Panc1 (cell line): ENCODE data around the gene HRH2. TPM values are rescaled to one million over a fixed set of nuclear protein-coding genes. Genes with fewer than 3 reads are reported as not detected.

ENCODE experiments used
- ATAC-seq: fragments of 200-7000 bp; cut with Tn5 transposase; 2 replicates; pipeline ENCODE4 v1.9.1; 2020; ENCODE audit warnings: mild to moderate bottlenecking, moderate library complexity
- BruUV-seq: library from RNA; stranded (reverse); fragments of 400-500 nt; replicated peaks from 2 replicates; lab custom pipeline; 2021; lab: Mats Ljungman, UMichigan
- CTCF ChIA-PET: fragments of 300-600 bp; sonication (Branson Sonifier 250); formaldehyde crosslinking; loops from one replicate; lab custom pipeline; 2022; ENCODE audit warnings: antibody characterized with exemption; lab: Charles Lee
- POLR2A ChIA-PET: fragments of 300-600 bp; sonication (Branson Sonifier 250); formaldehyde crosslinking; loops from one replicate; lab custom pipeline; 2022; ENCODE audit warnings: antibody characterized with exemption; lab: Charles Lee
- DNase-seq: peaks from one replicate; pipeline ENCODE4 v3.0.0-alpha.2; 2010; ENCODE audit warnings: low read depth, low spot score
- H3K27ac ChIP-seq: 2 replicates; pipeline ENCODE4 v1.5.1; 2011; ENCODE audit warnings: mild to moderate bottlenecking, low read length, inconsistent platforms
- H3K27me3 ChIP-seq: fragments of 200-500 bp; sonication (Bioruptor generic); 2 replicates; pipeline ENCODE4 v1.6.0; 2014; ENCODE audit warnings: low read length, inconsistent platforms; ENCODE audit not compliant: control insufficient read depth, insufficient read depth
- H3K36me3 ChIP-seq: fragments of 200-500 bp; sonication (Bioruptor generic); 2 replicates; pipeline ENCODE4 v1.5.1; 2014; ENCODE audit warnings: inconsistent platforms, mild to moderate bottlenecking, low read length, moderate library complexity; ENCODE audit not compliant: control insufficient read depth, insufficient read depth
- H3K4me1 ChIP-seq: 2 replicates; pipeline ENCODE4 v1.5.1; 2011; ENCODE audit warnings: inconsistent platforms, mild to moderate bottlenecking, low read length, moderate library complexity; ENCODE audit not compliant: control insufficient read depth, insufficient read depth
- H3K4me3 ChIP-seq, 2 experiments: 2 replicates each; pipeline ENCODE4 v1.5.1; 2011 to 2012; ENCODE audit warnings: low read depth in 2 of 2, low read length in 2 of 2, mild to moderate bottlenecking in 2 of 2, inconsistent platforms in 1 of 2, moderate library complexity in 1 of 2
- H3K9me3 ChIP-seq: fragments of 200-500 bp; sonication (Bioruptor generic); 2 replicates; pipeline ENCODE4 v1.5.1; 2014; ENCODE audit warnings: low read depth, mild to moderate bottlenecking, inconsistent platforms, low read length, moderate library complexity; ENCODE audit not compliant: control insufficient read depth, insufficient read depth
- CTCF ChIP-seq: fragments of 450-650 bp; IDR thresholded peaks from 2 replicates; pipeline ENCODE4 v1.5.1; 2017; ENCODE audit warnings: mild to moderate bottlenecking
- POLR2AphosphoS5 ChIP-seq: IDR thresholded peaks from 2 replicates; pipeline ENCODE4 v1.6.1; 2012; ENCODE audit warnings: mild to moderate bottlenecking, low read depth, low read length, moderate library complexity
- REST ChIP-seq, 2 experiments: IDR thresholded peaks; 2 replicates each; pipeline ENCODE4 v1.6.1; 2011 to 2012; ENCODE audit warnings: low read depth in 2 of 2, control low read depth in 1 of 2, low read length in 1 of 2, mild to moderate bottlenecking in 1 of 2, moderate library complexity in 1 of 2; ENCODE audit not compliant: insufficient read depth in 1 of 2
- SIN3A ChIP-seq: IDR thresholded peaks from 2 replicates; pipeline ENCODE4 v1.6.1; 2012; ENCODE audit warnings: low read depth, mild to moderate bottlenecking, low read length, moderate library complexity, borderline replicate concordance; ENCODE audit not compliant: insufficient read depth
- TCF7L2 ChIP-seq: IDR thresholded peaks from 2 replicates; pipeline ENCODE4 v1.6.1; 2011; ENCODE audit warnings: mild to moderate bottlenecking, low read depth, low read length, inconsistent platforms
- in situ Hi-C: cut with HindIII; loops from 2 replicates; pipeline ENCODE4 v1.10.0; 2016; ENCODE audit warnings: low sequenced_read_pairs, low pct_unique_long_range_greater_than_20kb
- intact Hi-C: fragments of 100-400 bp; cut with micrococcal nuclease; formaldehyde crosslinking; loops from one replicate; pipeline ENCODE4 v1.10.0; 2022; ENCODE audit not compliant: unreplicated experiment
- total RNA-seq: library from RNA; stranded (reverse); gene quantifications from one replicate; pipeline ENCODE4 v1.2.1, GENCODE V29; 2021; ENCODE audit not compliant: unreplicated experiment

Gene HRH2
- total RNA-seq, 1 experiment from 2014 or later: 0.33 TPM

- Histone ChIP-seq H3K27ac (no peak overlapping the region), H3K4me1 (no peaks in the 10 kb centered on the region), H3K4me3 (no peak overlapping the region), H3K9me3 (no peaks in the 10 kb centered on the region), H3K27me3 (peaks cover 16% of the 10 kb centered on the region; the same call in 1 of the 2 replicates), H3K36me3 (no peaks in the 10 kb centered on the region)
- in situ Hi-C loops (no loop called here), intact Hi-C loops (no loop called here)
- DNase-seq: no peak
- no peak for ATAC-seq
- CTCF ChIA-PET: no interaction called here
- TF ChIP-seq POLR2AphosphoS5 (no peak), TCF7L2 (no peak), CTCF (no peak), REST (IDR thresholded peaks at IDR 0.05; ENCODE audit: insufficient read depth in 1 of 2, low read depth in 2 of 2, low read length in 1 of 2) (no peak), SIN3A (no peak)
- POLR2A ChIA-PET: no interaction called here
- BruUV-seq: no TSS peak
Observed at GRCh38 chr5:175750511-175750931, 92.7 kb downstream of the HRH2 start.

- no peak for TF ChIP-seq POLR2AphosphoS5
- TF ChIP-seq REST (IDR thresholded peaks at IDR 0.05; ENCODE audit: insufficient read depth in 1 of 2, low read depth in 2 of 2, low read length in 1 of 2): no peak
- TF ChIP-seq TCF7L2: no peak
- TF ChIP-seq SIN3A: no peak
- peaks cover 15% of the 10 kb centered on the region; the same call in 1 of the 2 replicates for H3K27me3 ChIP-seq
- DNase-seq (no peak), ATAC-seq (no peak)
- CTCF ChIA-PET: no interaction called here
- intact Hi-C loops: no loop called here
- in situ Hi-C loops: no loop called here
- no peak overlapping the region for H3K4me3 ChIP-seq
- BruUV-seq: no TSS peak
- no peaks in the 10 kb centered on the region for H3K9me3 ChIP-seq
- POLR2A ChIA-PET: no interaction called here
- no peaks in the 10 kb centered on the region for H3K36me3 ChIP-seq
- no peaks in the 10 kb centered on the region for H3K4me1 ChIP-seq
- no peak overlapping the region for H3K27ac ChIP-seq
Observed at GRCh38 chr5:175751369-175751768, 93.5 kb downstream of the HRH2 start.
